Fibroblast of peridontal ligament (primary cell): ENCODE results near the gene CERS1.

ENCODE experiments used
- DNase-seq: peaks from one replicate; pipeline ENCODE4 v3.0.0-alpha.2; 2010; ENCODE audit errors: extremely low read depth

CERS1 gene

DNA sequence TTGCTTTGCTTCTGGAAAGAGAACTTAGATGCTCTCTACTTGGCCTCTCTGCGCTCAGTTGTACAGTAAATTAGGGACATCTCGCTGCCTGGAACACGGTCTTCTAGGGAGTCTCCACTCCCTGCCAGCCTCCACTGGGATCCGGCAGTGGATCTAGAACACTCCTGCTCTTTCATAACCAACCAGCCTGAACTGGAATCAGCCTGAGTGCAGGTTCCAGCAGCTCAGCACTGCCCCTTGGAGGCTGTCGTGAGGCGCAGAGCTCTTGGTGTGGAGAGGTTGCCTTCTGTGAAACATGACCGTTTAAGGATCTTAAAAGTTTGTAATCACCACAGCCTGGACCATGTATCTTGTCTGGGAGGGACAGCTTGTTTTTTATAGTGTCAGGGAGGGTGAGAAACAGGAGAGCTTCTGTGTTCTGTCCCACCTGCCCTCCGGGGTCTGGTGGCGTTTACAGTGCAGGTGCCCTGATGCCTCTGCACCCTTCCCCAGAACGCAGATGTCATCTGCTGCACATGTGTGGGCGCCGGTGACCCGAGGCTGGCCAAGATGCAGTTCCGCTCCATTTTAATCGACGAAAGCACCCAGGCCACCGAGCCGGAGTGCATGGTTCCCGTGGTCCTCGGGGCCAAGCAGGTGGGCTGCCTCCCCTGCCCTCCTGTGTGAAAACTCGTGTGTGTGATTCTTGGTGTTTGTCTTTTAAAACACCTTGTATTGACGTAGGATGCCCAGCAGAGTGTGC, 39.4 kb downstream of the CERS1 start:
- DNase-seq = peak; percentile 61

DNA sequence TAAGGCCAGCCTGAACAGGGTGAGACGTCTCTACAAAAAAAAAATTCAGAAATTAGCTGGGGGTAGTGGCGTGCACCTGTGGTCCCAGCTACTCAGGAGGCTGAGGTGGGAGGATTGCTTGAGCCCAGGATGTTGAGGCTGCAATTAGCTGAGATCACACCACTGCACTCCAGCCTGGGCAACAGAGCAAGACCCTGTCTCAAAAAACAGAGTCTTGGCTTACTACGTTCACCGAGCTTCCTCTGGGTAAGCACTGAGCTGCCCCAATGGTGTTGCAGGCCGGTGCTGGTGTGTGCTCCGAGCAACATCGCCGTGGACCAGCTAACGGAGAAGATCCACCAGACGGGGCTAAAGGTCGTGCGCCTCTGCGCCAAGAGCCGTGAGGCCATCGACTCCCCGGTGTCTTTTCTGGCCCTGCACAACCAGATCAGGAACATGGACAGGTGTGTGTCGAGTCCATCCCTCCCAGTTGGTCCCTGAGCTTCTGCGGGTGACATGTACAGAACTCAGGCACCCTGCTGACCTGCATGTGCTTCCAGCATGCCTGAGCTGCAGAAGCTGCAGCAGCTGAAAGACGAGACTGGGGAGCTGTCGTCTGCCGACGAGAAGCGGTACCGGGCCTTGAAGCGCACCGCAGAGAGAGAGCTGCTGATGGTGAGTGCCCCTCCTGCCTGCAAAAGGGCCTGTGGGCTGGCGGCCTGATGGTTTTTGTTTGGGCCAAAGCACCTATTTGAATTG, 40.1 kb downstream of the CERS1 start:
- no peak for DNase-seq

GRCh38 chr19:18854982-18855381, 41.0 kb downstream of the CERS1 start:
- DNase-seq = no peak

DNA sequence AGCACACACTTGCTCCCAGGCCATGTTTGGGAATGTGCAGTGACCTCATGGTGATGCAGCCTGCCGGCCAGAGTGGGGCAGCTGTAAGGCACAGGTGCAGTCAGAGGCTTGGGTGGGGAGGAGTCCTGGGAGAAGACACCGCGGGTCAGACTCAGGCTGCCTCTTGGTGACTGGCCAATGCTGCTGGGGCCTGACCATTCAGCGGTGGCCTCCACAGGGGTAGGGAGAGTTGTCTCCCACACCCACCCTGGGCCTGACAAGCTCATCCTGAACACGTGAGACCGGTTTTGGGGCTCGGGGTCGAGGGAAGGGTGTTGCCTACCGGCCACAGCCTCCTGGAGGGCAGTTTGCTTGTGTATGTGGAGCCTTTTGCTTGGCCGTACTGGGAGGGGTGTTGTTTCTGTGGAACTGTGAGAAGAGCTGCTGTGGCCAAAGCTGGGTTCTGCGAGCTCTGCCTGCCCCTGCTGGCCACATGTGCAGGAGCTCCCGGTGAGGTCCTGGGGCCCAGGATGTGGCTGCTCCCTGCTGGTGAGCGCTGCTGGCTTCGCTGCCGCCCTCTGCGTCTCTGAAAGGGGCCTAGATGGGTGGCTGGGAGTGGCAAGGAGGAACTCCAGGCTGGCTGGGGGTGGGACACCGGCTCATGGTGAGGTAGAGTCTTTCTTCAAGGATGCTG, 42.1 kb downstream of the CERS1 start:
- DNase-seq = no peak

DNA sequence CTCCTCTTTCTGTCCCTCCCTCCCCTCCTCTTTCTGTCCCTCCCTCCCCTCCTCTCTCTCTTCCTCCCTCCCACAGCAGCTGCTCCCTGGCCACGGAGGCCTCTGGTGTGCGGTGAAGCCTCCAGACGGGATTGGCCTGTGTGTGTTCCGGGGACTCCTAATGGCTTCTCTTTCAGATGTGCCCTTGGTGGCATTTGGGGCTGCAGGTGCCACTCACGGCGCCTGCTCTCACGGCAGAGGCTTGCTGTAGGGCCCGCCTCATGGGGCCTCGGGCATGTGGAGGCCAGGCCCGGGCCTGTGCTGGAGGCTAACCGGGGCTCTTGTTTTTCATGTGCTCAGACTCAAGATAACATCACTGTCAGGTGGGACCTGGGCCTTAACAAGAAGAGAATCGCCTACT, 43.3 kb downstream of the CERS1 start:
- no peak for DNase-seq

GRCh38 chr19:18851673-18852325, 44.2 kb downstream of the CERS1 start:
- no peak for DNase-seq

GRCh38 chr19:18850471-18851375, 45.2 kb downstream of the CERS1 start:
- no peak for DNase-seq

DNA sequence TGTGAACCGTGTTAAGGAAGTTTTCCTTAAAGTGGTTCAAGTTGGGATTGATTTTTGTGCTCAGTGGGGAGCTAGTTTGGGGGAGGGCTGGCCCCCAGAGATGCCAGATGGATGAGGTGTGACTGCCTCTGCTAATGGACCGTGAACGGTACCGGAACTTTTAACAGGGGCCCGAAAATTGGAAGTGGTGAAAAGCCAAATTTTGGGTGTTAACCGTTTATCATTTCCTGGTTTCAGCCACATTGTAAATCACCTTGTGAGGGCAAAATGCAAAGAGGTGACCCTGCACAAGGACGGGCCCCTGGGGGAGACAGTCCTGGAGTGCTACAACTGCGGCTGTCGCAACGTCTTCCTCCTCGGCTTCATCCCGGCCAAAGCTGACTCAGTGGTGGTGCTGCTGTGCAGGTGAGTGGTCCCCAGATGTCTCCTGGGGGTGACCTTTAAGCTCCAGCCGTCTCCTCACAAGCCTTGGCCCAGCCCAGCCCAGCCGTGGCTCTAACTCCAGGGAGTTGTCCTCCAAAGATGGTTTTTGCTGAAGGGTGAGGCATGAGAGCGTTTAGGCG, 46.0 kb downstream of the CERS1 start:
- no peak for DNase-seq

- DNase-seq = peak; percentile 72
Observed at GRCh38 chr19:18848878-18849661, 46.9 kb downstream of the CERS1 start.

DNA sequence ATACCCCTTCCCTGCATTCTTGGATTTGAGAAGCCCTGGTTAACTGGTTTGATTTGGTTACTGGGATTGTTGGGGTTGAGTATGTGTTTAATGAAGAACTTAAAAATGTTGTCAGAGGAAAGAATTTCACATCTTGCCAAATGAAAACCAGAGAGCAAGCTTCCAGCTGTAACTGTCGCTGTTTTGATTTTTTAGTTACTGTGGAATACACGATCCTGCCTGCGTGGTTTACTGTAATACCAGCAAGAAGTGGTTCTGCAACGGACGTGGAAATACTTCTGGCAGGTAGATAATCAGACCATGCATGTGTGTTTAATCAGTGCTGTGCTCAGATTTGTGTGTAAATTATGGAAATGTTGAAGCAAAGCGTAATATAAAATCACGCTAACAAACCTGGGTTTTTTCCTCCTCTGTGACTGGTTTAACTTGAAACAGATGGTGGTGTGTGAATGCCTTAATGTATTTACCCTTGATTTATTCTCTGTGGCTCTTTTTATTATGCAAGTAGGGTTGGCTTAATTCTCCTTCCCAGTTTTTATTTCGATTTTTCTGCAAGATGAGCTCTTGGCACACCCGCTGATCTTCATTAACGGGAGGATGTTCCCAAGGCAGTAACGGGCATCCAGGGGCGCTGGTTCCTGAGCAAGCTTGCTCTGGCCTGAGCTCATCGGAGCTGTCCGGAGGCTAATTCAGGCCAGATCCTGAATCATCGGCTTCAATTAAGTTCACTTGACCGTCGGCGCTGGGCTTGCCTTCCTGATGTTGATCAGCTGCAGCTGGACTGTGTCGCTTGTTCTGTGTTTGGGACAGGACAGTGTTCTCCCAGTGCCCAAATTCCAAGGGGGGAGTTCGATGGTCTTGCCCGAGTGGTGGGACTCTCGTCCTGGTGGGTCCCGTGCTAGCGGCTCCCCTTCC, 48.2 kb downstream of the CERS1 start:
- peak; percentile 84 for DNase-seq

DNA sequence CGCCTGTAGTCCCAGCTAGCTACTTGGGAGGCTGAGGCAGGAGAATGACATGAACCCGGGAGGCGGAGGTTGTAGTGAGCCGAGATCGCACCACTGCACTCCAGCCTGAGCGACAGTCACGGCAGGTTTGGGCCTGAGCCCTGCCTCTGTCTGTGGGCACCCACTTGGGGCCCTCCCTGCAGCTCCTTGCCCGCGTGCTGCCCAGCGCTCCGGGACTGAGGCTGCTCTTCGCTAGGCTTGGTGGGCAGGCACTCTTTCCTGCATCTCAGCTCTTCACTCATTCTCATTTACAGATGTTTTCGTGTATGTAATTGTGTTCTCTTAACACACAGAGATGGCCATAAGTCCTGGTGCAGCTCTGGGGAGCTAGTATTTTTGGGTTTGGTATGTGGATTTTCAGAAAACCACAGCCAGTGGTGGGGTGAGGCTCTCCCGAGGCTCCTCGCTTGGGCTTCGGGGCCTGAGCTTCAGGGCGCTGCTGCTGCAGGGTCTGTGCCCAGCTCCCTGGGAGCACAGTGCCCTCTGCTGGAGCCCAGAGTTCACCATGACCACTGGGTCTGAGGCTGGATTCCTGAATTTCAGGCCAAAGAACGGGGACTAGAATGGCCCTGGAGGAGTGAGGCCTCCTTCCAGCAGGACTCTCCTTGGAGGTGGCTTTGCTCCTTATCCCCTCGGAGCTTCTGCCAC, 49.0 kb downstream of the CERS1 start:
- DNase-seq = peak; percentile 84

- DNase-seq = no peak
Observed at GRCh38 chr19:18845961-18846360, 50.0 kb downstream of the CERS1 start.

- DNase-seq = no peak
Observed at GRCh38 chr19:18844806-18845329, 51.1 kb downstream of the CERS1 start.

- DNase-seq = no peak
Observed at GRCh38 chr19:18843960-18844359, 52.0 kb downstream of the CERS1 start.

- DNase-seq = no peak
Observed at GRCh38 chr19:18842166-18842565, 53.8 kb downstream of the CERS1 start.

- no peak for DNase-seq
Observed at GRCh38 chr19:18841400-18841799, 54.6 kb downstream of the CERS1 start.

DNA sequence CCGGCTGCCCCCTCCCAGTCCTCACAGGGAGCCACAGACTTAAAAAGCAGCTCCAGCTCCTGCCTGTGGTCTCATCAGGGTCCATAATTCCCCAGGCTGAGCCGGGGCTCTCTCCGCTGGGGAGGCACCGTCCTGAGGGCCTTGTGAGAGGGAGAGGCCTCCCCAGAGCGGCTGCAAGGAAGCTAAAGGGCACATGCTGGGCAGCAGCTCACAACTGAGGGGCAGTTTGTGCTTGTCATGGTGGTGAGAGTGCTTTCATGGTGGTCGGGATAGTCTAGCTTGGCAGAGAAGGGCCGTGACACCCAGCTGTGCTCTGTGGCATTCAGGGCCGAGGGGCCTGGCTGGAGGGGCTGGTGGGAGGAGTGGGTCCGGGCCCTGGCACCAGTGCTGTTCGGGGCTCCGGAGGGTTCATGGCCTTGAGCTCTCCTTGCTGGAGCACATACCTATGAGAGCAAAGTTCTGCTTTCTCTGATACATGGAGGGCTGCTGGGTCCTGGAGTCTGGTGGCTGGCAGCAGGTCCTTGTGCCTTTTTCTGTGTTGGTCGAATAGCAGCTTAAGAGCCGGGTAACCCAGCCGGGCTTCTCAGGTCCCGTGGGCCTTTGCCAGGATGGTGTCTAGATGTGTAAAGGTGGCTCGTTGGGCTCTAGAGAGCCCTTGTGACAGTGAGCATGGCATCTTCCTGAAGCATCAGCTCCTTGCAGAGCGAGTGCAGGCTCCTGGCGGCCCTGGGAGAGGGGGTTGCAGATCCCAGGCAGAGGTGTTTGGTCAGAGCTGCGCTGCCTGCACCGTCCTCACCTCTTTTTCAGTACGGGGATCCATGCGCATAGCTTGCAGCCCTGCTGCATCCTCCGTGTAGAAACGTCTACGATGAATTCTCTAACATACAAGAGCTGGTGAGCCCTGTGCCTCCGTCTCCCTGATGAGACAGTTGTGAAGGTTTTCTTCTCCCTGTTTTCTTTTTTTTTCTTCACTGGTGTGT, 55.4 kb downstream of the CERS1 start:
- no peak for DNase-seq
